Testis (tissue), 3 donors: ENCODE results near the gene PDE7B. TPM values are rescaled to one million over a fixed set of nuclear protein-coding genes. Genes with fewer than 3 reads are reported as not detected.

ENCODE experiments used
- DNase-seq: peaks from one replicate; pipeline ENCODE4 v3.0.0-alpha.2; 2019
- H3K27ac ChIP-seq, 2 donors: fragments of 200-600 bp; sonication (generic); one replicate each; pipeline ENCODE4 v1.5.1; 2019
- H3K27me3 ChIP-seq: fragments of 200-600 bp; sonication (generic); one replicate; pipeline ENCODE4 v1.5.1; 2019
- H3K36me3 ChIP-seq: fragments of 200-600 bp; sonication (generic); one replicate; pipeline ENCODE4 v1.5.1; 2017; ENCODE audit warnings: low read depth; ENCODE audit errors: missing control alignments
- H3K4me1 ChIP-seq: fragments of 200-600 bp; sonication (generic); one replicate; pipeline ENCODE4 v1.5.1; 2019
- H3K4me3 ChIP-seq, 2 donors: fragments of 200-600 bp; sonication (generic); one replicate each; pipeline ENCODE4 v1.5.1; 2017 to 2019
- H3K9me3 ChIP-seq: fragments of 200-600 bp; sonication (generic); one replicate; pipeline ENCODE4 v1.5.1; 2017
- CTCF ChIP-seq, 3 experiments: fragments of 450-650 bp in 2 of 3; fragments of 200-600 bp in 1 of 3; sonication (generic) in 1 of 3; IDR thresholded peaks; one replicate each; pipeline ENCODE4 v1.5.1; 2016 to 2019; ENCODE audit warnings: antibody characterized with exemption in 3 of 3, mild to moderate bottlenecking in 2 of 3, moderate library complexity in 1 of 3
- POLR2A ChIP-seq: fragments of 450-650 bp; IDR thresholded peaks from one replicate; pipeline ENCODE4 v1.6.1; 2017; ENCODE audit warnings: antibody characterized with exemption, mild to moderate bottlenecking, moderate library complexity
- WGBS, 2 donors: methylation state at CpG; one replicate each; pipeline ENCODE4 v1.1.5; 2018; 5-methylcytosine and 5-hydroxymethylcytosine counted together
- intact Hi-C: fragments of 100-400 bp; cut with DNase I; formaldehyde crosslinking; loops from one replicate; pipeline ENCODE4 v1.15.1; 2023; ENCODE audit warnings: low total_unique reads
- polyA plus RNA-seq: library from polyadenylated mRNA; stranded (reverse); fragments of 350-450 nt; fragmentation: Illumina TruSeq; extraction: RNeasy Lipid Tissue Mini Kit (QIAGEN cat#74804); gene quantifications from one replicate; pipeline ENCODE4 v1.2.3, GENCODE V29; 2014; ENCODE audit warnings: low read depth, low replicate concordance; ENCODE audit not compliant: insufficient read depth
- total RNA-seq, 2 donors: library from RNA; depleted of rRNA; stranded (reverse); fragments of >200 nt; gene quantifications; one replicate each; pipeline ENCODE4 v1.2.3, GENCODE V29; 2016

The PDE7B gene
- total and polyA plus RNA-seq, 3 donors from 2014 or later, result 3.7 to 6.9 (median 4.4) TPM

DNA sequence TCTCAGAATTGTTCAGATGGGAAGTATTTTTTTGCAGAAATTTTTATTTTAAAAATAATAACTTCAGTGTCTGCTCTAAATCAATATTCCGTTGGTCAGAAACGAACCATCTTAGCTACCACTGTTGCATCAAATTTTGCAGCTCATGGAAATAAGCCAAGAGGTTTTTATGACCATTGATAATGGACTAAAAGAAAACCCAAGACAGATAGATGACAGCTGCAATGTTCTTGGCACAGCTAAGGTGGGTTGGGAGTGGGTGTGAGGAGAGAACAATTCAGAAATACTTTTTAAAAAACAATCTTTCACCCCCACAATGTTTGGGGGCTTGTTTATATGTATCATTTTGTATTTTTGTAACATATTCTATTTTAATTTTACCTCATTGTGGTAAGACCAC, 121.1 kb downstream of the PDE7B start:
- DNase-seq, result no peak
- no peaks in the 10 kb centered on the region for H3K9me3 ChIP-seq
- WGBS, 2 donors, result 55 to 61% methylated on average over 2 of the region's 2 CpGs
- no peak for TF ChIP-seq CTCF (IDR thresholded peaks at IDR 0.05)
- no peak for TF ChIP-seq POLR2A
- H3K27me3 ChIP-seq, result no peaks in the 10 kb centered on the region
- intact Hi-C loops, result no loop called here
- H3K36me3 ChIP-seq, result no peaks in the 10 kb centered on the region
- no peak overlapping the region for H3K27ac ChIP-seq
- no peak overlapping the region for H3K4me3 ChIP-seq
- no peaks in the 10 kb centered on the region for H3K4me1 ChIP-seq

- no peak for DNase-seq
- intact Hi-C loops, result no loop called here
- Histone ChIP-seq H3K27me3 (no peaks in the 10 kb centered on the region), H3K36me3 (no peaks in the 10 kb centered on the region), H3K4me3 (no peak overlapping the region), H3K27ac (no peak overlapping the region), H3K4me1 (no peaks in the 10 kb centered on the region), H3K9me3 (no peaks in the 10 kb centered on the region)
- TF ChIP-seq POLR2A, result no peak
- no peak for TF ChIP-seq CTCF (IDR thresholded peaks at IDR 0.05)
- WGBS, 2 donors, result 6 to 91% methylated on average over 1 of the region's 1 CpG
Measured at GRCh38 chr6:135974426-135974825, 122.9 kb downstream of the PDE7B start.

DNA sequence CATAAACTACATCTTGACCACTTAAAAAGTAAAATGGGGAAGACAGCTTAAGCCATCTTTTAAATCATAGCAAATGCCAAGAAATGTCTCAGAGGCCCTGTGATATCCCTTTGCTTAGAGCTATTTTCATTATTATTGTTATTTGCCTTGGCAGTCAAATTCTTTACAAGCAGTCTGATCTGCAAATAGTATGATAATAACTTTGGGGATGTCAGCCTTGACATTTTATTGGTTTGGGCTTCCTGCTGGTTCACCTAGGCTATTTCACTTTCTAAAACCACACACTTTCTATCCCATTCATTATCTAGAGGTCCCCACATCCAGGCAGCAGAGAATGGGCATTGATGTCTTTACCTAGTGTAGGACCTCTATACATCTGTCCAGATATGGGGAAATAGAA, 125.1 kb downstream of the PDE7B start:
- H3K27ac ChIP-seq, result no peak overlapping the region
- no peaks in the 10 kb centered on the region for H3K36me3 ChIP-seq
- no peaks in the 10 kb centered on the region for H3K27me3 ChIP-seq
- intact Hi-C loops, result no loop called here
- no peak overlapping the region for H3K4me3 ChIP-seq
- no peaks in the 10 kb centered on the region for H3K4me1 ChIP-seq
- TF ChIP-seq CTCF (IDR thresholded peaks at IDR 0.05), result no peak
- no peak for TF ChIP-seq POLR2A
- no peaks in the 10 kb centered on the region for H3K9me3 ChIP-seq
- no peak for DNase-seq

- intact Hi-C loops, result no loop called here
- 91 to 93% methylated on average over 3 of the region's 3 CpGs for WGBS, 2 donors
Measured at GRCh38 chr6:135983093-135983492, 131.6 kb downstream of the PDE7B start.

More at GRCh38 chr6:135983093-135983492, 131.6 kb downstream of the PDE7B start:
- no peaks in the 10 kb centered on the region for H3K9me3 ChIP-seq
- no peak for DNase-seq
- no peak for TF ChIP-seq CTCF (IDR thresholded peaks at IDR 0.05)
- H3K4me1 ChIP-seq, result no peaks in the 10 kb centered on the region
- no peak overlapping the region for H3K4me3 ChIP-seq
- H3K36me3 ChIP-seq, result no peaks in the 10 kb centered on the region
- H3K27me3 ChIP-seq, result no peaks in the 10 kb centered on the region
- no peak overlapping the region for H3K27ac ChIP-seq
